H1 (cell line): Measurements from ENCODE around the gene ADCY6. TPM values are rescaled to one million over a fixed set of nuclear protein-coding genes. Genes with fewer than 3 reads are reported as not detected.

Experiments used
- CTCF ChIA-PET: fragments of 300-600 bp; sonication (Branson Sonifier 250); formaldehyde crosslinking; loops from one replicate; lab custom pipeline; 2021; ENCODE audit not compliant: partially characterized antibody; lab: Charles Lee
- POLR2A ChIA-PET: fragments of 300-600 bp; sonication (Branson Sonifier 250); formaldehyde crosslinking; loops from one replicate; lab custom pipeline; 2021; ENCODE audit warnings: inconsistent platforms; ENCODE audit not compliant: partially characterized antibody; lab: Charles Lee
- DNase-seq, 2 experiments: peaks; one replicate each; pipeline versions ENCODE4 v3.0.0 to v3.0.0-alpha.2; 2010 to 2022; ENCODE audit warnings: low spot score in 2 of 2, low read depth in 1 of 2, mixed read lengths in 1 of 2
- FAIRE-seq: peaks from 2 replicates; lab custom pipeline; 2011; peaks lifted over from hg19 to GRCh38; lab: Jason Lieb, UNC
- H2AFZ ChIP-seq: 2 replicates; pipeline ENCODE4 v1.8.1; 2012; ENCODE audit warnings: low read length, inconsistent platforms
- H2AK5ac ChIP-seq: 2 replicates; pipeline ENCODE4 v1.6.1; 2013; ENCODE audit warnings: low read depth, low read length
- H2BK120ac ChIP-seq: replicated peaks from 2 replicates; pipeline ENCODE3; 2013; ENCODE audit warnings: low read depth, low read length, inconsistent platforms
- H2BK12ac ChIP-seq: 2 replicates; pipeline ENCODE4 v1.6.1; 2013; ENCODE audit warnings: low read depth, low read length
- H2BK15ac ChIP-seq: 2 replicates; pipeline ENCODE4 v1.6.1; 2013; ENCODE audit warnings: low read length
- H2BK20ac ChIP-seq: 2 replicates; pipeline ENCODE4 v1.6.1; 2013; ENCODE audit warnings: low read length
- H2BK5ac ChIP-seq: 2 replicates; pipeline ENCODE4 v1.6.1; 2013; ENCODE audit warnings: low read depth, low read length
- H3K14ac ChIP-seq: 2 replicates; pipeline ENCODE4 v1.6.1; 2013; ENCODE audit warnings: inconsistent platforms; ENCODE audit not compliant: insufficient read length
- H3K18ac ChIP-seq: 2 replicates; pipeline ENCODE4 v1.6.1; 2013; ENCODE audit warnings: low read length; ENCODE audit errors: extremely low read depth
- H3K23ac ChIP-seq: 2 replicates; pipeline ENCODE4 v1.6.1; 2013; ENCODE audit warnings: inconsistent platforms; ENCODE audit not compliant: insufficient read length
- H3K23me2 ChIP-seq: 2 replicates; pipeline ENCODE4 v1.6.1; 2013; ENCODE audit warnings: low read depth, low read length
- H3K27ac ChIP-seq: 2 replicates; pipeline ENCODE4 v1.6.1; 2011; ENCODE audit warnings: low read depth, low read length, inconsistent platforms
- H3K27me3 ChIP-seq, 4 experiments: replicated peaks in 1 of 4; 1 replicate in 1 of 4; 2 replicates in 3 of 4; pipeline versions ENCODE4 v1.6.1 to v1.8.1; 2011 to 2013; ENCODE audit warnings: low read length in 3 of 4, mild to moderate bottlenecking in 3 of 4, inconsistent platforms in 2 of 4, mixed read lengths in 2 of 4, moderate library complexity in 1 of 4; ENCODE audit not compliant: control insufficient read depth in 3 of 4, insufficient read depth in 3 of 4; ENCODE audit errors: extremely low read depth in 1 of 4
- H3K36me3 ChIP-seq, 4 experiments: 2 replicates each; pipeline versions ENCODE4 v1.6.1 to v1.8.1; 2011 to 2013; ENCODE audit warnings: mild to moderate bottlenecking in 4 of 4, low read length in 3 of 4, moderate library complexity in 2 of 4, control low read depth in 1 of 4, inconsistent platforms in 1 of 4; ENCODE audit not compliant: insufficient read depth in 4 of 4, control insufficient read depth in 2 of 4
- H3K4ac ChIP-seq: replicated peaks from 2 replicates; pipeline ENCODE3; 2013; ENCODE audit warnings: low read length, low read depth, mixed read lengths, inconsistent platforms; ENCODE audit not compliant: insufficient read length
- H3K4me1 ChIP-seq, 4 experiments: replicated peaks in 1 of 4; 1 replicate in 1 of 4; 2 replicates in 3 of 4; pipeline versions ENCODE4 v1.6.1 to v1.8.1; 2011 to 2013; ENCODE audit warnings: low read length in 3 of 4, inconsistent platforms in 2 of 4, mixed read lengths in 1 of 4; ENCODE audit not compliant: insufficient read depth in 4 of 4, control insufficient read depth in 3 of 4
- H3K4me2 ChIP-seq, 2 experiments: 2 replicates each; pipeline versions ENCODE4 v1.6.1 to v1.8.1; 2011 to 2013; ENCODE audit warnings: low read depth in 2 of 2, low read length in 2 of 2, control low read depth in 1 of 2, inconsistent platforms in 1 of 2, mild to moderate bottlenecking in 1 of 2; ENCODE audit not compliant: insufficient read depth in 1 of 2
- H3K4me3 ChIP-seq, 4 experiments: fragments of 200-600, 300-600 bp in 1 of 4; sonication (generic), shearing (Covaris generic), sonication (Bioruptor Twin) in 1 of 4; 2 replicates each; pipeline versions ENCODE4 v1.5.1 to v1.8.1; 2011 to 2016; ENCODE audit warnings: low read length in 4 of 4, low read depth in 3 of 4, control low read depth in 2 of 4, inconsistent platforms in 2 of 4, mild to moderate bottlenecking in 2 of 4, mixed read lengths in 1 of 4, moderate library complexity in 1 of 4; ENCODE audit not compliant: insufficient read depth in 2 of 4; ENCODE audit errors: extremely low read depth in 1 of 4
- H3K56ac ChIP-seq: replicated peaks from 2 replicates; pipeline ENCODE3; 2013; ENCODE audit warnings: low read depth, mild to moderate bottlenecking, mixed read lengths, low read length, inconsistent platforms; ENCODE audit not compliant: insufficient read length
- H3K79me1 ChIP-seq: 2 replicates; pipeline ENCODE4 v1.6.1; 2013; ENCODE audit warnings: low read depth, low read length, control low read depth
- H3K79me2 ChIP-seq, 2 experiments: 2 replicates each; pipeline versions ENCODE4 v1.6.1 to v1.8.1; 2012 to 2013; ENCODE audit warnings: low read length in 2 of 2, mild to moderate bottlenecking in 2 of 2, inconsistent platforms in 1 of 2; ENCODE audit not compliant: insufficient read depth in 2 of 2, control insufficient read depth in 1 of 2
- H3K9ac ChIP-seq, 4 experiments: replicated peaks in 1 of 4; 1 replicate in 1 of 4; 2 replicates in 3 of 4; pipeline versions ENCODE4 v1.6.1 to v1.8.1; 2011 to 2013; ENCODE audit warnings: low read depth in 3 of 4, low read length in 3 of 4, control low read depth in 2 of 4, mild to moderate bottlenecking in 2 of 4, moderate library complexity in 2 of 4, inconsistent platforms in 1 of 4; ENCODE audit errors: extremely low read depth in 1 of 4
- H3K9me3 ChIP-seq, 2 experiments: 2 replicates each; pipeline versions ENCODE4 v1.6.1 to v1.8.1; 2012 to 2013; ENCODE audit warnings: mild to moderate bottlenecking in 2 of 2, moderate library complexity in 2 of 2, control low read depth in 1 of 2, inconsistent platforms in 1 of 2, low read depth in 1 of 2, low read length in 1 of 2, mixed read lengths in 1 of 2; ENCODE audit not compliant: insufficient read depth in 2 of 2
- H4K20me1 ChIP-seq, 2 experiments: replicated peaks in 1 of 2; 2 replicates each; pipeline versions ENCODE3 to v1.8.1; 2011 to 2013; ENCODE audit warnings: inconsistent platforms in 2 of 2, low read length in 2 of 2, mild to moderate bottlenecking in 1 of 2; ENCODE audit not compliant: insufficient read depth in 2 of 2, control insufficient read depth in 1 of 2
- H4K5ac ChIP-seq: 2 replicates; pipeline ENCODE4 v1.6.1; 2013; ENCODE audit warnings: low read length, low read depth, mixed read lengths, inconsistent platforms; ENCODE audit not compliant: insufficient read length
- H4K8ac ChIP-seq: 2 replicates; pipeline ENCODE4 v1.8.0; 2013; ENCODE audit warnings: mild to moderate bottlenecking, moderate library complexity, low read length, inconsistent platforms; ENCODE audit not compliant: insufficient read depth; ENCODE audit errors: extremely low read depth
- H4K91ac ChIP-seq: replicated peaks from 2 replicates; pipeline ENCODE3; 2013; ENCODE audit warnings: low read length, mixed read lengths, inconsistent platforms; ENCODE audit not compliant: insufficient read length
- BRCA1 ChIP-seq: IDR thresholded peaks from 2 replicates; pipeline ENCODE4 v1.6.1; 2012; ENCODE audit warnings: low read depth, low read length, improper control_type of control experiment
- CHD2 ChIP-seq: IDR thresholded peaks from 2 replicates; pipeline ENCODE4 v1.6.1; 2012; ENCODE audit warnings: low read length, improper control_type of control experiment
- EP300 ChIP-seq, 2 experiments: IDR thresholded peaks; 1 replicate in 1 of 2; 2 replicates in 1 of 2; pipeline ENCODE4 v1.6.1; 2011 to 2012; ENCODE audit warnings: low read depth in 2 of 2, low read length in 2 of 2, mild to moderate bottlenecking in 2 of 2, borderline replicate concordance in 1 of 2, inconsistent platforms in 1 of 2, moderate library complexity in 1 of 2
- EZH2 ChIP-seq: fragments of 200-600 bp; sonication (generic); IDR thresholded peaks from 2 replicates; pipeline ENCODE4 v1.7.1; 2012; ENCODE audit warnings: low read depth, mild to moderate bottlenecking, moderate library complexity, low read length, inconsistent platforms; ENCODE audit not compliant: severe bottlenecking
- POLR2A ChIP-seq, 2 experiments: IDR thresholded peaks; 1 replicate in 1 of 2; 2 replicates in 1 of 2; pipeline ENCODE4 v1.6.1; 2011; ENCODE audit warnings: low read depth in 2 of 2, low read length in 2 of 2, mild to moderate bottlenecking in 2 of 2; ENCODE audit errors: control extremely low read depth in 1 of 2
- RBBP5 ChIP-seq: IDR thresholded peaks from 2 replicates; pipeline ENCODE4 v1.7.1; 2012; ENCODE audit warnings: low read depth, mild to moderate bottlenecking, inconsistent platforms, low read length, moderate library complexity, borderline replicate concordance
- SIX5 ChIP-seq: IDR thresholded peaks from 2 replicates; pipeline ENCODE4 v1.6.1; 2011; ENCODE audit warnings: mild to moderate bottlenecking, low read depth, low read length
- TAF1 ChIP-seq: IDR thresholded peaks from 2 replicates; pipeline ENCODE4 v1.6.1; 2011; ENCODE audit warnings: mild to moderate bottlenecking, low read depth, low read length
- WGBS, 2 experiments: shearing (Covaris generic) in 1 of 2; methylation state at CpG; one replicate each; pipeline versions ENCODE4 v1.1.6 to v1.1.7; 2013 to 2015; ENCODE audit warnings: low lambda C conversion rate in 2 of 2, mixed read lengths in 2 of 2, inconsistent platforms in 1 of 2, low coverage in 1 of 2, missing lambda C conversion rate in 1 of 2; ENCODE audit not compliant: insufficient replicate concordance in 2 of 2, insufficient coverage in 1 of 2, insufficient read length in 1 of 2; ENCODE audit errors: extremely low coverage in 1 of 2, missing lambda C conversion rate in 1 of 2; 5-methylcytosine and 5-hydroxymethylcytosine counted together
- polyA plus RNA-seq, 7 experiments: library from polyadenylated mRNA; depleted of rRNA in 3 of 7; stranded (reverse) in 5 of 7; unstranded in 2 of 7; fragments of >200 nt in 5 of 7; fragments of 200-250 nt in 2 of 7; gene quantifications; 1 replicate in 5 of 7; 2 replicates in 1 of 7; 4 replicates in 1 of 7; pipeline versions ENCODE4 v1.2.1 to v1.2.3, GENCODE V29; 2011 to 2013; ENCODE audit warnings: missing spikeins in 2 of 7, mixed read lengths in 2 of 7
- total RNA-seq: library from RNA; stranded (reverse); fragmentation: NEBNext Ultra II Directional; extraction: Animal tissue kit (Norgen Biotek cat#: 25700); gene quantifications from 2 replicates; pipeline ENCODE4 v1.2.1, GENCODE V29; 2021

ADCY6 gene
- total and polyA plus RNA-seq, 2 of the 8 experiments (the other 6 are each of a cell fraction or from before 2014, with no cell fraction given) = 11.7 to 17.5 TPM

GRCh38 chr12:48750215-48750614, 38.7 kb downstream of the ADCY6 start:
- Histone ChIP-seq H3K14ac (no peak overlapping the region), H3K23me2 (no peaks in the 10 kb centered on the region), H2AK5ac (no peak overlapping the region), H2BK5ac (no peak overlapping the region), H2BK120ac (no peak overlapping the region), H3K27me3 (no peaks in the 10 kb centered on the region), H3K36me3 (no peaks in the 10 kb centered on the region), H4K20me1 (no peaks in the 10 kb centered on the region), H4K91ac (no peak overlapping the region), H4K5ac (no peak overlapping the region), H2AFZ (no peak overlapping the region), H3K9ac (no peak overlapping the region), H3K9me3 (no peaks in the 10 kb centered on the region), H3K4me3 (no peak overlapping the region), H3K4me2 (no peak overlapping the region), H3K23ac (no peak overlapping the region), H3K79me1 (no peaks in the 10 kb centered on the region), H3K4ac (no peak overlapping the region), H2BK12ac (no peak overlapping the region), H3K27ac (no peak overlapping the region), H3K18ac (no peak overlapping the region), H2BK20ac (no peak overlapping the region), H4K8ac (no peak overlapping the region), H3K56ac (no peak overlapping the region), H3K4me1 (no peaks in the 10 kb centered on the region), H2BK15ac (no peak overlapping the region), H3K79me2 (no peaks in the 10 kb centered on the region)
- FAIRE-seq = no peak
- TF ChIP-seq CHD2 (no peak), SIX5 (no peak), TAF1 (no peak), POLR2A (IDR thresholded peaks at IDR 0.05; ENCODE audit: control extremely low read depth in 1 of 2, low read depth in 2 of 2, low read length in 2 of 2) (no peak), RBBP5 (no peak), EP300 (IDR thresholded peaks at IDR 0.05; ENCODE audit: borderline replicate concordance in 1 of 2, low read depth in 2 of 2, low read length in 2 of 2) (no peak), BRCA1 (no peak), EZH2 (no peak)
- DNase-seq = no peak
- ChIA-PET CTCF (interaction anchor here (1.0 to 8.0 kb wide), 6 partner anchors 11 to 284 kb away, joined by 3 to 205 read pairs (median 4); partner anchors contain the start of gene ADCY6), POLR2A (interaction anchor here (1.0 to 1.1 kb wide), 2 partner anchors 8 to 116 kb away, joined by 3 read pairs; partner anchors contain the start of gene RND1)
- 94% methylated on average over 1 of the region's 1 CpG; no CpG with 5 or more reads in 1 of the 2 experiments for WGBS, 2 experiments
